ENCODE results near the gene ZDHHC14.

The ZDHHC14 gene

DNA sequence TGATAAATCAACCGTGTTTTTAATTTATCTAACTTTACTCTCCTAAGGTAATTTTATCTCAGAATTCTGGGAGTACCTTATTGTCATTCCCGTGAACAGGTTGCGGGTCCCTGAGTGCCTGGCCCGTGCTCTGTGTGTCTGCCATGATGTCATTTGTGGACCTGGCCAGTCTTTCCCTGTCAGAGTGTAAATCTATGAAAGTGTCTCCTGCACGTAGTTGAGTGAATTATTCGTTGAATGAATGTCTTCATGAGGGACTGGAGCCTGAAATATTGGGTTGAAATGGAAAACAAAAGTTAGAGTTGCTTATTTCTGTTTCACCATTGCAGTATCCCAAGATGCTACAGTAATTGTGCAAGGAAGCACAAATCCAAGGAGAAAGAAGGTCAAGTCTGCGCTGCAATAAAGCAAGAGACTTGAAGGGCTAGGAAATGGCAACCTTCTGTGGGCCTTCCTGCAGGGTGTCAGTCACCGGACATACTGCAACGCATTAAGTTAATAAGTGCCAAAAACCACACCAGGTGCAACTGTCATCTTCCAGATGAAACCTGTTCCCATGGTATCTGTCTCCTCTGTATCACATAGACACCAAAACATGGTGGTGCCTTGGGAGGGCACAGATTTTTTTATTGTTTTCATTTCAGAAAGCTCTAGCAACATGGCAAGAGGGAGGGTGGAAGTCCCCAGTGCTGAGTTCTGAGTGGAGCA, 135.5 kb downstream of the ZDHHC14 start:
- no peak for DNase-seq (ENCODE audit: low read depth in 3 of 3)

DNA sequence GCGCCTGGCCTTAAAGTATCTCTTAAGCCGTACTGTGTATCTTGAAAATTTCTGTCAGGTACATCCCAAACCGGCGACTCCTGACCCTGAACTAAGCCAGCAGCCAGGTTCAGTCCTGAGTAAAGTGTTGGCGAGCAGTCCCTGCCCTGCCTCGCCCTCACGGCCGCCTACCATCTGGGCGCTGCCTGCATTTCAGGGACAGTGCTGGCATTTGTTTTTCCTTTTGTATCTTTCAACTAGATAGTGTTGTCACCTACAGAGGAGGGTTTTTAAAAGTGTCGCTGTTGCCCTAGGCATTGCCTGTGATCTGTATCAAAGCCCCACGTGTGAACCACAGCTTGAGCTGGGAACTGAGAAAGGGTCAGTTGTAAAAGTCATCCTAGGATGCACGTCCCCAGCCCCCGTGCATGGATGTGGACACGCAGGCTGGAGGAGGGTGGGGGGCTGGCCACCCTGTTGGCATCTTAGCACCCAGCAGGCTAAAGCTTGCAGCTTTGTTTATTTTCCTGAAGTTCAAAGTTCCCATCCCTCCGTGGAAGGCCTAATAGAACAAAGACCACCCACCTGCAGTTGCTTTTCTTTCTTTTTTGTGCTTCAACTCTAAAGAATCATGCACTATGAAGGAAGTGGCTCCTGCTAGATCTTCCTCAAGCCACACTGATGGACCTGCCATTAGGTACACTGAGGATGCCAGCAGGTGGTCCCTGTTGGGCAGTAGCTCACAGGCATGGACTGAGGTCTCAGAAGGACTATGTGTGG, 136.8 kb downstream of the ZDHHC14 start:
- no peak for DNase-seq (ENCODE audit: low read depth in 3 of 3)

DNA sequence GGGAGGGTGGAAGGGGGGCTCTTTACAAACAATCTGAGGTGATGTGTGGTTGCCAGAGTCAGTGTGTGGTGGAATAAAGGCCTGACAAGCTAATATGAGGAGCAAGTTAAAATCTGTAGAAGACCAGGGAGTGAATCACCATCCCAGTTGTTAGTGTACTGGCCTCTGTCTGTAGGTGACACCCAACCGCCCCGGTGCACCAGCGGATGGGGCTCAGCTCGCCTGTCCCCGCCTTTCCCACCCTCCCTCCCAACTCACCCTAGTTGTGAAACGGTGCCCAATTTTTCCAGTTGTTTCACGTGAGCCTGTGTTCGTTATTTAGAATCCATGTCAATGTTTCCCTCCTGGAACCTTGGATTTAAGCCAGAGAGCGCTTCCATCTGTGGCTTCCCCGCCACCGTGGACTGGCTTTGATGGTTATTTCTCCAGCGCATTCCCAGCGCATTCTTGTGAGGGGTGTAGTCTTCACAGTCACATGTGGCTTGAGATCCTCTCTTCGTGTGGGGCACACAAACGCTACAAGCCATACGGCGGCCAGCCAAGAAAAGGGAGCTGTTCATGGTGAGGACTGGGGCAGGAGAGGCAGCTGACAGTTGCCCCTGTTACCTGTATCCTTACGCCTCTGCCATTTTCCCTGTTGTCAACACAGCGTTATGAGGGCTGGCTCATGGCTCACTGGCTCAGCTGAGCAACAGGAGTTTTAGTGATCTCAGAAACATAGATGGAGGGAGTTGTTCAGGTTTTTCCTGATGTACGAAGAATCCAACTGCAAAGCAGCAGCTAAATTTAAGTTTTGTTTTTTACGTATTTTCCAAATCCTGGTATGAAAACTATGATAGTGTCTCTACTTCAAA, 137.6 kb downstream of the ZDHHC14 start:
- no peak for DNase-seq (ENCODE audit: low read depth in 3 of 3)

DNA sequence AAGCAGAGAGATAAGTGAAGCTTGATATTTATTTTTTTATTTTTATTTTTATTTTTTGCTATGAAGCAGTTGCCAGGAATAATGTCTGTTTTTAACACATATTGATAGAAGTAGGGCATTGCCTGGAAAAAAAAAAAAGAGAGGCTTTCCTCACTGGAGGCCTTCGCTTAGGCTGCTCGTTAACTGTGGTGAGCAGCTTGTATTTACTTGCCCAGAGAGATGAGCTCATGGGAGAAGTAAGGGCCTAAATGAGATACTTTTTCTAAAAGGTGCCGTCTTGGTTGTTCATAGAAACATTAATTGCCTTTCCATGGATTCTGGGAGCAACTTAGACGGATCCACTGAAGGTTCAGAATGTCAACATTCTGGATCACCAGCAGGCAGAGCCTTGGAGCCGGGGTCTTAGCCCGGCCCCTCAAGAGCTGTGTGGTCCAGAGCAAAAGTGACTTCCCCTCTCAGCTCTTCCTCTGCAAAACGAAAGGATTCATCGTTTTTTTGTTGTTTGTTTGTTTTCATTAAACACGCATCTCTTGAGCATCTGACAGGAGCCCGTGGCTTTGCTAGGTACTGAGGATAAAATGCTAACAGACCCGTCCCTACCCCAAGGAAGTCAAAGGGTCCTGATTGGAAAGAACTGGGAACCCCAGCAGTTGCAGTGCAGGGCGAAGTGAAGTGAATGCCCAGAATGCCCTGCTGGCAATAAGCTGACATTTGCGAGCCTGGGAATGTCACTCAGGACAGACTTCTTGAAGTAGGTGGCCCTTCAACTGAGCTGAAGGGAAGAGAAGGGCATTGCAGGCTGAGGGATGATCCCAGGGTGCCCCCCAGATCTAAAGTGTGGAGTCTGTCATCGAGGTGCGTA, 138.5 kb downstream of the ZDHHC14 start:
- no peak for DNase-seq (ENCODE audit: low read depth in 3 of 3)

DNA sequence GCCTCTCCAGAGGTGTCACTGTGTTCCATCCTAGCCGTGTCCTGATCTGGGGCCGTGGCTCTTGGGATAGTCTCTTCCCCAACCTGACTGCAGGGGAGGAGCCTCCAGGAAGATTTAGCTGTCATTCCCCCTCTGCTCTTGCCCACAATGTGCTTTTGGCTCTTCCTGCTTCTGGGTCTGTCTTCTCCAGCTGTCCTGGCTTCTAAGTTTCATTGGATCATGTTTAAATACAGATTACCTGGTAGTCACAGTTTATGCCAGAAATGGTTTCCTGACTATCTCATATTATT, 139.1 kb downstream of the ZDHHC14 start:
- DNase-seq (ENCODE audit: low read depth in 3 of 3): no peak

DNA sequence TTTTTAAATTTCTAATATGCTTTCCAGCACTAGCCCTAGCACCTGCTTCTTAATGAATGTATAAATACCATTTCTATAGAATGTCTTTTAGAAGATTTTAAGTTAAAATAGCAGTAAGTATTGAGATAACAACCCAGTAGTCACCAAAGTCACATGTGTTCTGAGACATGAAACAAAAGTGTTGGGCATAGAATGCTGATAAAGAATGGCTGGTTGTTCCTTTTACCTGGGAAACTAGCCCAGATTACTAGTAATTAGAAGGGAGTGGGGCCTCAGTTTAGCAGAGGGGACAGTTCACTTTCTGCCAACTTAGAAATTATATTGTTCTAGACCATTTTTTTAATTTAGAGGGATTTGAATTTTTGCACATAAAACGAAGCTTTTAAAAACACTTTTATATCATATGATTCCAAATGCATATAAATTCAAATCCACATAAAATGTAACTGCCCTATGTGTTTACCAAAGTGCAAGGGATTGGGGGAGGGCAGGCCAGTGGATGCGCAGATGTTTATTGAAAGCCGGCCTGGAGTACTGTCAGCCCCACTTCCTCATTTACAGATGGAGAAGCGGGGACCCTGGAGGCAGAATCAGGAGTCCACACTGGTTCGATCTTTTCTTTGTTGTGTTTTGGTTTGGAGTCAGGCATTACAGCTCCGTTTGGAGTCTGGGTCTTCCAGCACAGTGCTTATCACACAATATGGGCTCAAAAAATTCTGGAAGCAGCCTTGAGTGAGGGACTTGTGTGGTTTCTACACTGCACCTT, 139.8 kb downstream of the ZDHHC14 start:
- no peak for DNase-seq (ENCODE audit: low read depth in 3 of 3)

DNA sequence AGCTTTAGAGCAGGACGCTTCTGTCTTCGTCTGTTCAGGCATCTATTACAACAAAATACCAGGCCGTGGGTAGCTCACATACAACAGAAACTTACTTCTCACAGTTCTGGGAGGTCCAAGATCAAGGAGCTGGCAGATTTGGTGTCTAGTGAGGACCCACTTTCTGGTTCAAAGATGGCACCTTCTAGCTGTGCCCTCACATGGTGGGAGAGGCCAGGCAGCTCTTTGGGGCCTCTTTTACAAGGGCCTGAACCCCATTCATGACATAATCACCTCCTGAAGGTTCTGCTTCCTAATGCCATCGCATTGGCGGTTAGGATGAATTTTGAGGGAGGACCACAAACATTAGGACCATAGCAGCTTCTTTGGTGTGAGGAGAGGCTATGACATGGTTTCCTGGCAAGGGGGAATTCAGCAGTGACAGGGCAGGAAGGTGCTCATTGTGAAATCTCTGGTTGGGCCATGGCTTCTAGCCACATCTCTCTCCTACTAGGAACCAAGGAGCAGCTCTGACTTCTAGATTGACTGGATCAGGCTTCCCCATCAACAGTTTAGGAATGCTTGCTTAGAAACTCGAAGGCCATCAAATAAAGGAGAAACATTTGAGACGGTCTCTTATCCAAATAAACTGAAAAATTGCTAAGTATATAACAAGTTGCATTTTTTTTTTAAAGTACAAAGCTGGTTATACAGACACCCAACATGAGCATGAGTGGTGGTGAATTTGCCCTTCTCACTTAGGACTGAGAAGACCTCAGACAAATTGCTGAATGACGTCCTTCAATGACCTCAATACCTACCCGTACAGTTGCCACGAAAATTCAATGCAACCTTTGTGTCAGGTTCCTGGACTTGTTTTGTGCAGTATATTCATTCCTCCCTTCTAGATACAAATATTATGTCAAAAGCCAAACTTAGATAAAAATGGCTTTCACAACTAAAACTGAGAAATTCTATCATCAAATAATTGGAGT, 140.7 kb downstream of the ZDHHC14 start:
- no peak for DNase-seq (ENCODE audit: low read depth in 3 of 3)

DNA sequence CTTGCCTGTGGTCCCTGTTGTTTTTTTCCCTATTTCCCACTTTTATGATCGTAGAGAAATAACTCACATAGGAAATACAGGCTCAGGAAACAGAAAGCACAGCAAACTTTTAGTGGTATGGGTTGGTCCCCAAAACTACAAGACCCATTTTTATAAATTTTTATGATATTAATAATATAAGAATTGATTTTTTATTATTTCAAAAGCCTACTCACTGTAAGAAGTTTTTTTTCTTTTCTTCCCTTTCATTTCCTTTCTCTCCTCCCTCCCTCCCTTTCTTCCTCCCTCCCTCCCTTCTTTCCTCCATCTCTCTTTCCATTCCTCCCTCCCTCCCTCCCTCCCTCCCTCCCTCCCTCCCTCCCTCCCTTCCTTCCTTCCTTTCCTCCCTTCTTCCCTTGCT, 141.5 kb downstream of the ZDHHC14 start:
- no peak for DNase-seq (ENCODE audit: low read depth in 3 of 3)

DNA sequence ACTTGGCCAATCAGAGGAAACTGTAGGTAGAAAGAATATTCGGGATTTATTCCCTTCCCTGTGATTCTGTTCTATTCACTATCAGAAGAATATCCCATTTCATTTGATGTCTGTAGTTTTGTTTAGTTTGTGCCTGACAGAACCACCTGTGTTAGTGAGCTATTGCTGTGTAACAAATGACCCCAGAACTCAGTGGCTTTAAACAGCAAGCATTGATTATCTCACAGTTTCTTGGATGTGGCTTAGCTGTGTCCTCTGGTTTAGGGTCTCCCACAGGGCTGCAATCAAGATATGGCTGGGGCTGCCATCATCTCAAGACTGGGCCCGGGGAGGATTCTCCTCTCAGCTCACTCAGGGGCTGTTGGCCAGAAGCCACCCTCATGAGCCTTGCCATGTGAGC, 143.7 kb downstream of the ZDHHC14 start:
- DNase-seq (ENCODE audit: low read depth in 3 of 3): no peak

DNA sequence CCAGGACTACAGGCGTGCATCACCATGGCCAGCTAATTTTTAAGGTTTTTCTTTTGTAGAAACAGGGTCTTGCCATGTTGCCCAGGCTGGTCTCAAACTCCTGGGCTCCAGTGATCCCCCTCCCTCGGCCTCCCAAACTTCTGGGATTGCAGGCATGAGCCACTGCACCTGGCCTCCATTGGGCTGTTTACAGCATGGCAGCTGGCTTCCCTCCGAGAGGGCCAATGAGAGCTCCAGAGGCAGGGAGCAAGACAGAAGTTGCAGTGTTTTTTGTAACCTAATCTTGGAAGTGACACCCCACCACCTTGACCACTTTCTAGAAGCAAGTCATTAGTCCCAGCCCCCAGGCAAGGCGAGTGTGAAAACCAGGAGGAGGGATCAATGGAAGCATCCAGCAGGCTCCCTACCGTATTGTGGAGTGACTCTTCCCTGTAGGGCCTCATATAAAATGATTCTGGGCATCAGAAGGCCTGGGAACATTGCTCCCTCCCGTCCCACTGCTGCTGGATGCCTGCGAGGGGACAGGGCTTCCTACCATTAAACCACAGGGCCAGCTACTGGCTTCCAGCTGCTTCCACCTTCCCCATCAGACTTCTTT, 144.4 kb downstream of the ZDHHC14 start:
- DNase-seq (ENCODE audit: low read depth in 3 of 3): no peak

DNA sequence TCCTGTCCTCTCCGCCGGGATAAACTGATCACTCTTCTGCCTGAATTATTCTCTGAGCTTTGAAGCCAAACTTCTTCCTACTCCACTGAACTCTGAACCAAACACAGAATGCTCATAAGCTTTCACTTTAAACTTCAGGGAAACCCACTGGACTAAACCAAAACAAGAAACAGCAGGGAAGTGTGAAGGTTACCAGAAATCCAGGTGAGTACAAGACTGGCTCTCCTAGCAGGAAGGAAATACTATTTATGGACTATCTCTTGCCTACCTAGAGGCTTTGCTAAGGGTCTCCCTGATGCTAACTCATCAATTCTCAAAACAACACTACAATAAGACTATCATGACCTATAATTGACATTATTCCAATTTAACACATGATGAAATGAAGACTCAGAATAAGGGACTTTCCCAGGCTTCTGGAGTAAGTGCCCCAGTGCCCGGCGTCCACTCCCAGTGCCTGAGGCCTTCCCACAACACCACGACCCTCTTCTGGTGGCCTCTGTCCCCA, 145.0 kb downstream of the ZDHHC14 start:
- DNase-seq (ENCODE audit: low read depth in 3 of 3): no peak

DNA sequence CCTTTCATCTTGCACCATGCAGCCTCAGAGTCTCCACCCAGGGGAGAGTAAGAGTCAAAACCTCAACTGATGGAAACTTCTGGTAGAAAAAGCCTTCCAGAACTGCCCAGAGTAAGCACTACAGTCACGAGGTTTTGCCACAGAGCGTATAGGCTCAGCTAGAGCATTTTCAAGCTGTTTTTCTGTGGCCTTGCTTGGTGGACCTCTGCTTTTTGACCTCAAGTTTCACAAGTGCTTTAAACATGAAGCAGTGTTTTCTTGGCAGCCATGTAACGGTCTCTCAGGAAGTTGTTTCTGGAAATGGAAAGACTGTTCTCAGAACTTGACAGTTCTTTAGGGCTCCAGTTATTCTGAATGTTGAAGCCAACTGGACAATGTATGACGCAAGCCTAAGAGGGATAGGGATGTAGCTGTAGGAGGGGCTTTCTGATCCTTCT, 146.5 kb downstream of the ZDHHC14 start:
- DNase-seq (ENCODE audit: low read depth in 3 of 3): no peak

DNA sequence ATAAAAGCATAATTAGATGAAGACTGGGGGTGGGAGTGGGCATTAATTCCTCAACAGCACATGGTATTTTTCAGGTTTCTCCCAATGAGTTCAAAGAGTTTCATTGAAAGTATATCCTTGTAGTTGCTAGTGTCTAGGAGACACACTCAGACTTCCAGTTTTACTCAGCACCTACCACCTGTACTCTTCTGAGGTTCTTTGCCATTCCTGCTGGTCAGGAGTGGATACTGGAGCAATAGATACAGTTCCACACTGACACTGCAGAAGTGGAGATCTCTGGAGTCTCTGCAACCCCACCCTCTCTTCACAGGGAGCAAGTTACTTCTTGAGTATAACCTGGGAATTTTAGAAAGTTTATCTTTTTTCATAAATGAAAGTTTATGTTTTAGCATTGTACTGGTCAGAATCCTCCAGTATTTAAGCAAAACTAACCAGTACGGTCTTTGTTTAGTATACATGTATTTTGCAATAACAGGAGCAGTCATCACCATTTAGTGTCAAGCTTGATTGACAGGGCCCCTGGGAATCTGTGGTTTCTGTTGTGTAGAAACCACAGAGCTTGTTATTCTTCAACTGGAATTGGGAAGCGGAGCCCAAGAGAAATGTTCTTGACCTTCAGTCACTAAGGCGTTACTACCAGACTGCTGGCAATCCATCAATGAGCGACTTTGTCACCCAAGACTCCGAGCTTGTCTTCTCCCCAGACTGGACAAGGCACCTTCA, 148.1 kb downstream of the ZDHHC14 start:
- DNase-seq (ENCODE audit: low read depth in 3 of 3): no peak

DNA sequence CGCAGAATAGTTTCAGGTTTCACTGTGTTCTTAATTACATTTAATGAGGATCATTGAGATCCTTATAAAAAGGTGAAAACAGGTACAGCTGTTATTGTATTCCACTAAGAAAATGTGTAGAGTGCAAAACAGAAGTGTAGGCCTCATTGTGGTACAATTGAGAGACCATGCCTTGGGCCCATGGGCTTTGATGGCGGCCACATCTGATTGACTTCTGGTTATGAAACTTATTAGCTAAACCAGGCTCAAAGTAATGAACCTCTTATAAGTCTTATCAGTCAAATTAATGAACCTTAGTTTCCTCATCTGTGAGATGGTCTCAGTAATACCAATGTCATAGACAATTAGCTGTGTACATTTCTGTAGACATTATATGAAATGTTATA, 148.7 kb downstream of the ZDHHC14 start:
- no peak for DNase-seq (ENCODE audit: low read depth in 3 of 3)

DNA sequence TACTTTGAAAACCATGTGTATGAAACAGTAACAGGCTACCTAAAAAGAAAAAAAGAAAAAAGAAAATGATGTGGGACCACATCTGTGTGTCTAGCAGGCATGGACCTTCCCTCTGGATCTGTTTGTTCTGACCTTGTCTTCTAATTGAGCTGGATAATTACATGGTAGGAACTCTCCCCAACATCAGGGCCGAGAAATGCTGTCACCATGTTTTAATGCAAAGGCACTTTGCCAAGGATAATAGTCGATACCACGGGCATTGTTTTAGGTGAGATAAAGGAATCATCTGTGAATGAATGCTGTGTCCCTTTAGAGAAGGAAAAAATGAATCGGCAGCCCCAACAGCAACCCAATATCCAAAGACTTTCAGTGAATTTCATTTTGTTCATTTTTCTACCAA, 149.1 kb downstream of the ZDHHC14 start:
- no peak for DNase-seq (ENCODE audit: low read depth in 3 of 3)

DNA sequence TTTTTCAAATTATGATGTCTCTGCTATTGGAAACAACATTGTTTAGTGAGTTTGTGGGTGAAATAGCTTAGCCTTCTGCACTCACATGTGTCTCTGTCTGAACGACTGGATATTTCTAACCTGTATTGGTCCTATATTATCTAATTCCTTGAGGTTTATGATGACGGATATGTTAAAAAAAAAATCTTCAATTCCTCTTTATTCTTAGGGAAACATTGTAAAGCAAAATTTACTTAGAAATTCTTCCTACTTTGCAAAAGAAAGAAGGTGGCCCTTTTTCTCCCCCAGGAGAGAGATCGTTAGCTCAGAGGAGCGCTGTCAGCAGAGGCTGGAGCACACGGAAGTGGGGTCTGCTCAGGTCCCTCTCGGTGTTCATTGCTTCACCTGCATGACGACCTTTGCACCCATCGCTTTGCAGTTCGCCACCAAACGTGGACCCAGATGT, 149.8 kb downstream of the ZDHHC14 start:
- no peak for DNase-seq (ENCODE audit: low read depth in 3 of 3)

DNA sequence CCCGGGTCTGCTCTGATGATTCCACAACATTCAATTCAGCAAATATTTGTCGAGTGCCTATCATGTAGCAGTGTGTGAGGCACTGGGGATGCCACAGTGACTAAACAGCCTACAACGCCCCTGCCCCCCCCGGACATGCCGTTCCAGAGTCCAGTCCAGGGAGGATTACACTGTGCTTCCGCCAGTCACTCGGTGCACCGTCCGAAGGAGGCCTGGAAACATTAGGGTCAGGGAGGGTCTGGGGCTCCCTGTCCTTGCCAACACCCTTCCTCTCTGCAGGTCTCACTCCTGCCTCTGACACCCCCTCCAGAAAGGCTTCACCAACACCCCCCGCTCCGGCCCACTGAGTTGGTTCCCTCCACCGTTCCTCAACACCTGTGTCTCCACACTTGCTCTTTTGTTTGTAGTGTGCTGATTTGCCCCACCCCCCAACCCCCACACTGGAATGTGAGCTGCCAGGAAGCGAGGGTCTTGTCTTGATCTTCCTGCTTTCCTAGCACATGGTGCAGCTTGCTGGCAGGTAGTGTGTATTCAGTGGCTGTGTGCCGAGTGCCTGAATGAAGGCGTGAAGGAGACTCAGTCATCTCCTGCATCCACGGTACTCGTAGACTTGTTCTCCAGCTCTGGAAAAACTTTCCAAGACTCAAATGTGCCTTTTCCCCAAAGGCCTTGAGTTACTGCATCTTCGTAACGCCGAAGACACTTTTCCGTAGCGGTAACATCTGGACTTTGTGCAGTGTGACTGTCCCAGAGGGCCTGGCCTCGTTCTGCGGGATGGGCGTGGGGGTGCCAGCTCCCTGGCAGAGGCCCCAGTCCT, 150.4 kb downstream of the ZDHHC14 start:
- no peak for DNase-seq (ENCODE audit: low read depth in 3 of 3)

DNA sequence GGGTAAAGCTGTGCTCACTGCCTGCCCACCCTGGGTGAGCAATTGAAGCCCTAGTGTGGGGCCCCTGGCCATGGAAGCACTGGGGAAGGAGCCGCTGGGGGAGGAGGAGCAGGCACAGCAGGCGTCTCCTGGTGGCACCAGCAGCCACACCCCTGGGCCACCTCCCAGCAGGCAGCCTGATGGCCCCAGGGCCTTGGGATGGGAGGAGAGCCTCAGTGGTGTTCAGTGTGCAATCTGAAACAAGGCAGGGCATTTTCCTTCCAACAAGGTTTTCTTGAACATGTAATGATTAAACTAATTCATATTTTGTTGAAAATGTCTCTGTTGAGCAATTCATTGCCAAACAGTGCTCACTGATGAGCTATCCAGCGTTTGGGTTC, 151.0 kb downstream of the ZDHHC14 start:
- no peak for DNase-seq (ENCODE audit: low read depth in 3 of 3)

All from stimulated activated CD4-positive, alpha-beta T cell treated with anti-CD3 and anti-CD28 coated beads, TNF-alpha, amount 100 ng/mL, for 24 hours (primary cell).